GM18909 (cell line): ENCODE results near the gene NDFIP1.
"Not testable (repeated sequence)": the region's sequence is repeated elsewhere in the genome, so short reads cannot be mapped to it uniquely, and the experiment has no call there.

ENCODE experiments used
- ATAC-seq: cut with Tn5 transposase; IDR thresholded peaks from one replicate; pipeline ENCODE4 v1.9.1; 2021; ENCODE audit warnings: mild to moderate bottlenecking; ENCODE audit not compliant: unreplicated experiment, poor library complexity

Gene NDFIP1

DNA sequence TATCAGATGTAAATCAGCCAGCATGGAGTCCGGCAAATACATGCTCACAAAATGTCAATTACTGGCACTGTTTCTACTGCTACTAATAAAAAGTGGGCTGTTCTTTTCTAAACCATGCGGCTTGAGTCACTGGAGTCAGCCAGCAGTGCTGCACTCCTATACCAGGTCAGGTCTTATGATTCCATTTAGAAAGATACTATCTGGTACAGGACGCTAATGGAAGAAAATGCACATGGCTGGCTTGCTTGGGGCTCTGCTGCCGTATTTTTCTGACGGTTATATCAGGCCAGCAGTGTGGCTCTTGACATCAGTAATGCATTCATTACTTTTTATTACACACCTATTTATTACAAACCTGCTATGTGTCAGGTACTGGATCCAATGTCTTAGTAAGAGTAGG lies 74.3 kb downstream of the NDFIP1 start:
- ATAC-seq: no peak

DNA sequence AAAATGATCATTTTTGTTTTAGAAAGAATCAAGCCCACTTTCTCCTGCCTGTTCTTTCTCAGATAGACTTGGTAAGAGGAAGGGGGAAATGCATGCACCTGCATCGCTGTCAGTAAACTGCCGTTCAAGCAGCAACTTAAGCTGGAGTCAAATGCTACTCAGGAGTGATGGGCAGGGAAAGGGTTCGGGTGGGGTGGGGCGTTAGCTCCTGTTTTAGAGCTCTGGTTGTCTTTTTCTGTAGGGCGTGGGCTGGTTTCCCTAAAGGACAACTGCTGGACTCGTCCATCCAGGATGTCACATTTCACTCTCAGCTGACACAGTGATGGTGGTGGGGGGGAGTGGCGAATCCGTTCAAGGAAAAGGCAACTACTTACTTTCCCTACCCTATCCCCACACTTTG lies 75.0 kb downstream of the NDFIP1 start:
- no peak for ATAC-seq

DNA sequence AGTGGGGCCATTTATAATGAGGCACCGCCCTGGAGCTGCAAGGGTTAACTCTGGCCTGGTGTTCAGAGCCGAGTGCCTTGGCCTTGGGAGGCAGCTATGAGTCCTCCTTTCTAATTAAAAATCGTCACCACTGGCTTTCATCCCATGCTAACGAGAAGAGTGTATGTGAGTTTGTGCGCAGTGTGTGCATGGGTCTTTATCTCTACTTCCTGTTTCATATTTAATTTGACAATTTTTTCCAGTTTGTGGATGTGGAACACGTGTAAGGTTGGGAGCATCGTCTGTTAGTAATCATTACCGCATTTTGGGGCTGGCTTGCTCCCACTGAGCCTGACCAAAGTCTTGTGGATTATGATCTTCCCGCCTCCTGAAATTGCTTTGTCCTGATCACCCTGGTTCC lies 76.4 kb downstream of the NDFIP1 start:
- no peak for ATAC-seq

DNA sequence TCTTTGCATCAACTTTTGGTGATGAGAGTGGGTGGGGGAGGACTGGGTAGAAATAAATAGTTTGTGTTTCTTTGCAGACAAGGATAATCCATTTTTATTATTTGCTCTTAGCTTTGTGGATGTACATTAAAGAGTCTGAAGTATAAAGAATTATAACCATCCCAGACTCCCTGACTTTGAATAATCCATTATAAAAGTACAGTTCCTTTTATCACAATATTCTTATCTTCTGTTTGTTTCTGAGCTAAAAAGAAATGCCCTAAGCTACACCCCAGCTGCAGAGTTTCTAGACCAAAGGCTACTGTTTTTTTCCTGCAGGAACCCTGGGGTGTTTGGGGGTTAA lies 77.9 kb downstream of the NDFIP1 start:
- no peak for ATAC-seq

DNA sequence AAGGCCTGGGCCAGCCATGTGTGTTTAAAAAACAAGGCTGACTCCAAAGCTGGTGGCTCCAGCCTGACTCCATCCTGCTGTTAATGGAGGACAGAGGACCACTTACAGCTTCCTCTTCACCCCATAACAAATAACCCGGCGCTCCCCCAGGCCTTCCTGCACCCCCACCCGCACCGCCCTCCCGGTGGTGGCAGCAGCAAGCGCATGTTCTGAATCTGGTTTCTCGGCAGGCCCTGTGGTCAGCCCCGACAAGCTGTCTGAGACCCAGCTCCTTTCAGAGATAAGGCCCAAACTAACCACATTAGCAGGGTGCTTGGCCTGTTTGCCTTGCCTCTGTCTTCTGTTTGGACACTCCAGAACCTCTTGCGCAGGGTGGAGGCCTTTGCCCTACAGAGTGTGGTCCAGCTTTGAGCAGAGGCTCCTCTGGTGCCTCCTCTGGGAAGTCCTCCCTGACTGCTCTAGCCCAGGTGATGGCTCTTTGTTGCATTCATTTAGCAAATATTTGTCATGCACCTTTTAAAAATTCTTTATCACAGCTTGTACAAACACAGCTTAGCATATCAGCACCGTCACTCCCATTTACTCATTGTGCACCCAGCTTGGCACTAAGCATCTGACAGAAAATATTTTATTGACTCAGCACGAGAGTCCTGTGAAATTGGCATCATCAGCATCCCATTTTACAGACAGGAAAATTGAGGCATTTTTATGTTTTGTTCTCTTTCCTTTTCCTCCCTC lies 78.4 kb downstream of the NDFIP1 start:
- no peak for ATAC-seq

DNA sequence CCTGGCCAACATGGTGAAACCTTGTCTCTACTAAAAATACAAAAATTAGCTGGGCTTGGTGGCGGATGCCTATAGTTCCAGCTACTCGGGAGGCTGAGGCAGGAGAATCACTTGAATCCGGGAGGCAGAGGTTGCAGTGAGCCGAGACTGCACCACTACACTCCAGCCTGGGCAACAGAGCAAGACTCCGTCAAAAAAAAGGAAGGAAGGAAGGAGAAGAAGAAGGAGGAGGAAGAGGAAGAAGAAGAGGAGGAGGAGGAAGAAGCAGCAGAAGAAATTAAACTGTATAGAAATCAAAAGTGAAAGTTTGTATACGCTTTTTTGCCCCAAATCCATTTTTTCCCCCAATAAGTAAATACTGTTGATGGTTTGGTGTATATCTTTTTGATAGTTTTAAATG lies 80.1 kb downstream of the NDFIP1 start:
- not testable (repeated sequence) for ATAC-seq

DNA sequence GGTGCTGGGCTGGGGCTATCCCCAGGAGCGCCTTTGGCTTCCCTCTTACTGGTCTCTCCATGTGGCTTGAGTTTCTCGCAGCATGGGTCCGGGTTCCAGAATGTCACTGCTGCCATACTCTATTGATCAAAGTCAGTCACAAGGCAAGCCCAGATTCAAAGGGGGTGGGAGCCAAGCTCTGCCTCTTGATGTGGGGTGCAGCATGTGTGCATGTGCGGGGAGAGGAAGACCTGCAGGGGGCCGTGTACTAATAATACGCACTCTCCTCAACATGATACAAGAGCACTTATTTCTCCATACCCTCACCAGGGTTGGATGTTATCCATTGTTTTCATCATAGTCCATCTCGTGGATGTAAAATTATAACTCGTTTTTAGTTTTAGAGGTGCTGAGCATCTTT lies 81.2 kb downstream of the NDFIP1 start:
- ATAC-seq: no peak

DNA sequence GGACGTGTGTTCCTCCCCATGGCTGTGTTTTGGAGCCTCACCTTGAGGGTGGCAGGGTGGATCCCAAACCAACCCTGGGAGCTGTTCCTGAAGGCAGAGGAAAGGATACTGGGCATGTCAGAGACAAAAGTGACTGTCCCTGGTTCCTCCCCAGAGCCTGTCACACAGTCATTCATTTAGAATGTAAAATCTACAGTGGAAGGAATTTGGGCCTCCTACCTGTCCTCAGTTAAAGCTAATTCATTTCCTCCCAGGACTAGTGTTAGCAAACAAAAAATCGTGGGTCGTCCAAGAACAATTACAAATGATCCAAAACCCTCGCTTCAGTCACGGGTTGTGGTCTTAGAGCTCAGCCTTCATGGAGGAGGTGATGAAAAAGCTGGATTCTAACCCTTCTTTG lies 83.2 kb downstream of the NDFIP1 start:
- no peak for ATAC-seq

DNA sequence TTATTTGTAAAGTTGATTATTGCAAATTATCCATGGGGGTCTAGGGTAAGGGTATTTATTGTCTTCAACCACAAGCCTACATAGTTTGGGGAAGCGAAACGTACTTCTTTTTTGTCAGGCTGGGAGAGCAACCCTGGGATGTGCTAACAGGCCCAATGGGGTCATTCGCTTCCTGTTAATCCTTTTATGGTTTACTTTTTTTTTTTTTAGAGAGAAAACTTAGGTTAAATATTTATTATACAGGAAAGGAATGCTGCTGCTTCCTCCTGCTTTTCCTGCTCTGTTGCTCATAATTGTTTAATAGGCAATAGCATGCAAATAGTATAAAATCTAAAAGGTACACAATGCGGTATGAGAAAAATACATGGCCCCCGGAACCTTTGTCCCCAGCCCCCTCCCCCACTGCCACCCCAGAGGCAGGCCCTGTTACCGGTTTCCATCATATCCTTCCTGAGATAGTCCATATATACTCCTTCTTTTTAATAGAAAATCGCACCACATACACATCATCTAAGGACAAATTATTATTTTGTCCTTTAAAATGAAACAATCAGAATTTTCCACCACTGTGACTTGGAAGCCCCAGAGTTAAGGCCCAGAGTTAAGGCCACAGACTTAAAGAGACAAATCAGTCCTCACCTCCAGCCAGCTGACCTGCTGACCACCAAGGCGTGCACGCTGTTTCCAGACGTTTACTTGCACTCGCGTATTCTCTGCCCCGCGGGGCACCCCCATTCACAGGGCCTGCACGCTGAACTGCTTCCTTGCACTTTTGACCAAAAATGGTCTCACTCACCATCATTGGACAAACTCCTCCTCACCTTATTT lies 83.9 kb downstream of the NDFIP1 start:
- no peak for ATAC-seq

DNA sequence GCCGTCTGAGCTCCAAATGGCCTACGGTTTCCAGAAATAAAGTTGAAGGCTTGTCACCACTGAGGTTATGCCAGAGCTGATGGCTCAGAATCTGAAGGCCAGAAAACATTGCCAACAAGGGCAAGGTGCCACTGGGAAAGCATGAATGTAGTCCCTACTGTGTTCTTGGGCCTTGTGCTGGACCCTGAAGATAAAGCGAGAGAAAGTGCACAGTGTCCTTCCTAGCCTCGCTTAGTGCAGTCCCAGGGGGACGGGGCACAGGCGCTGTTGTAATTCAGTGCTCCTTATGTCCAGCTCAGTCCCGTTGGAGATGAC lies 84.5 kb downstream of the NDFIP1 start:
- no peak for ATAC-seq

DNA sequence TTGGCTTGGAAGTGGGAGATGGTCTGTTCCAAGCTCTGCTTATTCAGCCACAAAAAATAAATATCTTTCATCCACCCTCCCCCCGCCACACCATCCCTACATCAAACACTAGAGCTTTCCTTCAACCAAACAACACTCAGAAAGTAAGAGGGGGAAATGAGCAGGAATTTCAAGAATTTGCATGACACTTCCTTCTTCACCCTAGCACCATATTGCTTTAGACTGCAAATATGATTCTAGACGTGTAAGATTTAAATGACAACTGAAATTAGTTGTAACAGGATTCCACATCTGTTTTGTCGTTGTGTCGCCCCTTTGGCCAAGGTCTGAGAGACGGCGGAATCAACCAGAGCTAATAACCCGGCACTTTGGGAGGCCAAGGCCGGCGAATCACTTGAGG lies 88.5 kb downstream of the NDFIP1 start:
- ATAC-seq: no peak

DNA sequence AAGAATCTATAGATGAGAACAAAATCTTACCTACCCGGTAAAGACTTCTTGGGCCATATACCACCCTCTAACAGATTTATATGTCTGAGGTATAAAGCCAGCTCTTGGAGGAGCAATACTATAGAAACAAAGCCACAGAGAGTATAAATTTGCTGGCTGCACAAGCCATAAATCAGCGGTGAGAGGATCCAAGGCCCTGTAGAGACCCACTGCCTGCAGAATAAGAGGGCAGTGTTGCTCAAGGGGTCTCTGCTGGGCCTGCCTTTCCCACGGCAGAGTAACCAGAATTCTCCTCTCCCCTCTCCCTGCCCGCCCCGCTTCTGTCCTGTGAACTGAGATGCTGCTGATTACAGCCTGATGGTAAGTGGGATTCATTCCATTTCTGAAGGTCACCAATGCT lies 89.2 kb downstream of the NDFIP1 start:
- ATAC-seq: no peak

DNA sequence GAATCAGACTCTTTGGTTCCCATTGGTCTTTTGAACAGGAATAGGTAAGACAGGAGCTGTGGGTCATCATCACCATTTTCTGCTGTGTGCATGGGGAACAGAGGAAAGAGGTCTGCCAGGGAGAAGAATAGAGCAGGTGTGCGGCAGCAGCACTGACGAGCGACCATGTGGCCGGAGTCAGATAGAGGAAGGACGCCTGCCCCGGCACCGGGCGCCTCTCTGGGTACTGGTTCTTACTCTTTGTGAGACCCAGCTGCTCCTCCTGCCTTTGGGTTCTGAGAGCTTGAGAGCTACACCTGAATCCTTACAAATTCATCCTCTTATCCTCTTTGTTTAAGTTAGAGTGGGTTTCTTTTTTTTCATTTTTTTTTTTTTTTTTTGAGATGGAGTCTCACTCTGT lies 90.8 kb downstream of the NDFIP1 start:
- no peak for ATAC-seq

DNA sequence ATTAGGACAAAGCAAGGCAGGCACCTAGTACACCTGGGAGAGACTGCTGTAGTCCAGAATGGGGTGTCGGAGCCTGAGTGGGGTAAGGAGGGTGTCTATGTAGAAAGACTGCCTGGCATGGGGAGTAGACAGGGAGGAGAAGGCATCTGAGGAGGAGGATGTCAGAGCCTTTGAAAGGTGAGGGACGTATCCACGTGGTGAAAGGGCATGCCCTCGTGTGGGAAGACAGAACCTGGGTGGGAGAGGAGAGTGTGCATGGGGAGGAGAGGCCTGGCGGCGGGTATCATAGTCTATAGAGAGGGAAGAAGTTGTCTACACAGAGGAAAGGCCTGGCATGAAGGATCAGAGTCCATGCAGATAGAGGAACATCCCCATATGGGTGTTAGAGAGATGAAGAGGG lies 91.8 kb downstream of the NDFIP1 start:
- no peak for ATAC-seq

DNA sequence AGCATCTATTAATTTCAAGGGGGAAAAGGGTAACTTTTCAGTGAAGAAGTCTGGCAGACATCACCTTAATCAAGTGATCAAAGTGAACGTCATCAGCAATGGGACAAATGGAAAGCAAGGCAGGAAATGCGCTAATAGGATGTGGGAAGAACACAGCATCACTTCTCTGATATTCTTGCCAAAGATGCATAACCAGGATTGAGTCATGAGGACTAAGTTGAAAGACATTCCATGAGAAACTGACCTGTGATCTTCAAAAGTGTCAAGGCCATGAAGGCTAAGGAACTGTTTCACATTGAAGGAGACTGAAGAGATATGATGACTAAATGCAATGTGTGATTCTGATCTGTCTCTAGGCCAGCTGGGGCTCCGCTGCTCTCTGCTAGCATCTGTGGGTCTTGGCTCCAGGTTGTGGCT lies 92.9 kb downstream of the NDFIP1 start:
- ATAC-seq: no peak

DNA sequence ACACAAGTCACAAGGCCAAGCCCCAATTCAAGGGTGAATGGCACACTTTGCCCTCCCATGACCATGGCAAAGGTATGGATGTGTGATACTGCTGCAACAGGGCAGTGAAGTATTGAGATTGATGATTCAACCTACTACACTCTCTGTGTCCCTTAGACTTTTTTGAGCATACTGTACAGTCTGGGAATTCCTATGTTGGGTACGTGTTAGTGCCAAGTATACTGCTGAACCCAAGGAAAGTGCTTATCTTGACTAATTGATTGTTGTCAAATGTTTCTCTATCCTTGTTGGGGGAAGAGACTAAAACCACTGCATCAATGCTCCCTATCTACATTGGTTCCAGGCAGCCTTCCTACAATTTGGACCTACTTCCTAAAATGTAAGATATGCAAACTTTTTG lies 93.7 kb downstream of the NDFIP1 start:
- ATAC-seq: no peak
